Measurements from ENCODE around the gene ARID1B.

- TF ChIP-seq SIN3A (IDR thresholded peaks at IDR 0.05; ENCODE audit: borderline replicate concordance, insufficient read depth, low read length) (no peak), TAF1 (IDR thresholded peaks at IDR 0.05; ENCODE audit: borderline replicate concordance, insufficient read depth, low read length) (no peak)
- TF ChIP-seq, protein P1, sequence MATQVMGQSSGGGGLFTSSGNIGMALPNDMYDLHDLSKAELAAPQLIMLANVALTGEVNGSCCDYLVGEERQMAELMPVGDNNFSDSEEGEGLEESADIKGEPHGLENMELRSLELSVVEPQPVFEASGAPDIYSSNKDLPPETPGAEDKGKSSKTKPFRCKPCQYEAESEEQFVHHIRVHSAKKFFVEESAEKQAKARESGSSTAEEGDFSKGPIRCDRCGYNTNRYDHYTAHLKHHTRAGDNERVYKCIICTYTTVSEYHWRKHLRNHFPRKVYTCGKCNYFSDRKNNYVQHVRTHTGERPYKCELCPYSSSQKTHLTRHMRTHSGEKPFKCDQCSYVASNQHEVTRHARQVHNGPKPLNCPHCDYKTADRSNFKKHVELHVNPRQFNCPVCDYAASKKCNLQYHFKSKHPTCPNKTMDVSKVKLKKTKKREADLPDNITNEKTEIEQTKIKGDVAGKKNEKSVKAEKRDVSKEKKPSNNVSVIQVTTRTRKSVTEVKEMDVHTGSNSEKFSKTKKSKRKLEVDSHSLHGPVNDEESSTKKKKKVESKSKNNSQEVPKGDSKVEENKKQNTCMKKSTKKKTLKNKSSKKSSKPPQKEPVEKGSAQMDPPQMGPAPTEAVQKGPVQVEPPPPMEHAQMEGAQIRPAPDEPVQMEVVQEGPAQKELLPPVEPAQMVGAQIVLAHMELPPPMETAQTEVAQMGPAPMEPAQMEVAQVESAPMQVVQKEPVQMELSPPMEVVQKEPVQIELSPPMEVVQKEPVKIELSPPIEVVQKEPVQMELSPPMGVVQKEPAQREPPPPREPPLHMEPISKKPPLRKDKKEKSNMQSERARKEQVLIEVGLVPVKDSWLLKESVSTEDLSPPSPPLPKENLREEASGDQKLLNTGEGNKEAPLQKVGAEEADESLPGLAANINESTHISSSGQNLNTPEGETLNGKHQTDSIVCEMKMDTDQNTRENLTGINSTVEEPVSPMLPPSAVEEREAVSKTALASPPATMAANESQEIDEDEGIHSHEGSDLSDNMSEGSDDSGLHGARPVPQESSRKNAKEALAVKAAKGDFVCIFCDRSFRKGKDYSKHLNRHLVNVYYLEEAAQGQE (IDR thresholded peaks at IDR 0.05; ENCODE audit: insufficient read depth in 1 of 2, low read depth in 2 of 2, low read length in 2 of 2): no peak
These were observed 203.3 kb downstream of the ARID1B start for GRCh38 chr6:156980515-156980914.
